KG1 (cell line): Measurements from ENCODE around the gene RNFT2.

Experiments
- DNase-seq: peaks from one replicate; lab custom pipeline; 2025; lab: John Stamatoyannopoulos, UW

Gene RNFT2

DNA sequence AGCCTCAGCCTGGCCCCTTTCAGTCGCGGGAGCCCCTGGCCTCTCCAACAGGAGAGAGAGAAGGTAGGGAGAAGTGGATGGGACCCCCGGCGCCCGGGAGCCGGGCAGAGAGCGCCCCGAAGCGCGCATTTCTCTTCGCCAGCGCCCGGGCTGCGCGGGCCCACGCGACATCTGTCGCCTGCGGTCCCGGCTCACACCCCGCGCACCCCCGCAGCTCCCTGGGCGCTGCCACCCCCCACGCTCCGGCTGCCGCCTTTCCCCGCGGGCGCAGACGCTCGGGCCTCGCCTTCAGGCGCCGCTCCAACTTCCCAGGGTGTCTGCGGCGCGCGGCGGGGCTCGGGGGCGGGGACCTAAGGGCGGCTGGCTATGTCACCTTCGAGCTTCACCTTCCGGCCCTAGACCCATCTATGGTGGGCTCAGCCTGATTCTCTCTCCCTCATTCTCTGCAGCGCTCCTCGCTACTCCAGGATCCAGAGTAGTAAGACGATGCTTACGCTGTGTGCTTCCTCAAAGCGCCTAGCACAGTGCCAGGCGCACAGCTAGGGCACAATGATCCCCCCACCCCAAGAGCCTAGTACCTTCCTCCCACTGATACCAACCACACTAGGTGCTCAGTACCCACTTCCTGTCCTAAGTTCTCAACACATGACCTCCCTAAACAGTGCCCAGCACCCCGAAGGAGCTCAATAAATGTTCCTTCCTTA lies 141.5 kb downstream of the RNFT2 start:
- no peak for DNase-seq

DNA sequence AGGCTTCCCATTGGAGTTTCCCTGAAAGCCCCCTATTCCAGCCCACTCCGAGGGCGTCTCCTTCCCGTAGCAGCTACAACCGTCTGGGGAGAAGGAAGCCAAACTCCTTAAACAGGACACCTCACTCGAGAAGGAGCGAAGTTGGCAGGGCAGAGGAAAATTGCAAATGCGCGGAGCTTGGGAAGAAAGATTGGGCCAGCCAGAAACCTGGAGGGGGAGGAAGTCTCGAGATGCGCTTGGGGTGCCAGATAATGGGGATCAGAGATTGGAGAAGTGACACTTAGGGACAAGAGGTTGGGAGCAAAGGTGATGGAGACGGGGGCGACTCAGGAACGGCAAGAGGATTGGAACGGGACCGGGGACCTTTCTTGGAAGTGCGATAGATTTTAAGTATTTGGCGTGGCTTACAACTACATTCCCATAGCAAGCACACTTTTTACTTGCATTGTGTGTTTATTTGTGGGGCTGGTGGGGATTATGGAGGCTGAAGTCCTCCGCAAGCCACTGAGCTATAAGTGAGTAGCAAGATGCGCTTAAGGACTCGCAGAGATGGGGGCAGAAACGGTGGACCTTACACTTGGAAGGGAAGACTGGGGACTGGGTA lies 142.2 kb downstream of the RNFT2 start:
- DNase-seq = no peak

DNA sequence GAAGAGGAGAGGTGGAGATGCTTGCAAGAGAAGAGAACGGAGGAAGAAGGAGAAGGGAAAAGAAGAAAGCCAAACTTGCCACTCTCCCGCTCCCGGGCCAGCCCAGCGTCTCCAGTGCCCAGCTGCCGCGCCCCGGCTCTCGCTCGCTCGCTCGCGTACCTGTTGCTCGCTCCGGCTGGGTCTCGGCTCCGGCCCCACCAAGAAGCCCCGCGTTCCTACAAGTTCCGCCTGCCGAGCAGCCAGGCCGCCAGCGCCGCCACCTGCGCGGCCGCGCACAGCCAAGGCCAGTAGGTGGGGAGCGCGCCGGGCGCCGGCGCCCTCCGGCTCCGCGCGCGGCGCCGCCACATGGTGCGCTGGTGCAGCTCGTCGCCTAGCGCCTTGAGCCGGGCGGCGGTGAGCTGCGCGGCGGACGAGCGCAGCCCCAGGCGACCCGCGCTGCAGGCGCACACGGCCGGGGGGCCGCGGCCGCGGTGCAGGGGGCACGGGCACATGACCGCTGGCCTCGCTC lies 142.8 kb downstream of the RNFT2 start:
- no peak for DNase-seq

DNA sequence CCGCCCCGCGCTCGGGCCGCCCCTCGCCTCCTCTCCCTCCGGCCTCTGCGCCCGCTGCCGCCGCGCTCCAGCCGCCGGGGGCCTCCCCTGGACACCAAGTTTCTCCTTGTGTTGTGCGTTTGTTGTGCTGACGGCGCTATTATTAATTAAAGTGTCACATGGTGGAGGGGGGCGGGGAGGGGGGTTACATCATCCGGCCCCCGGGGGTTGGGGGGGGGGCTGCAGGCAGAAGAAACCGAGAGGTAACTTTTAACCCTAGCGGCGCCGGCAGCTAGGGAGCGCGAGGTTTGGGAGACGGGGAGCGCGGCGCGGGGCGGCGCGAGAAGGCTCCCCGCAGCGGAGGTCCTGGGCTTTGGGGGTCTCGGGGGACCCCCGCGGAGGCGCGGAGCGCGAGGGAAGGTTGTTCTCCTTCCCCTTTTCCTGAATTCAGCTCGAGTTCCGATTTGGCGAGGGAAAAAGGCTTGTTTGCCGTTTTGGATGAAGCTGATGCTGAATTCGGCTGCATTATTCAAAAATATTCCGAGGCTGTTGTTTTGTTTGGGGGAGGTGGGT lies 143.3 kb downstream of the RNFT2 start, which contains the start of gene HRK:
Gene HRK (minus strand): TSS at position 117 of the 552 bp plus-strand sequence. CDS start 134 bp downstream, outside the sequence.
- DNase-seq = no peak

DNA sequence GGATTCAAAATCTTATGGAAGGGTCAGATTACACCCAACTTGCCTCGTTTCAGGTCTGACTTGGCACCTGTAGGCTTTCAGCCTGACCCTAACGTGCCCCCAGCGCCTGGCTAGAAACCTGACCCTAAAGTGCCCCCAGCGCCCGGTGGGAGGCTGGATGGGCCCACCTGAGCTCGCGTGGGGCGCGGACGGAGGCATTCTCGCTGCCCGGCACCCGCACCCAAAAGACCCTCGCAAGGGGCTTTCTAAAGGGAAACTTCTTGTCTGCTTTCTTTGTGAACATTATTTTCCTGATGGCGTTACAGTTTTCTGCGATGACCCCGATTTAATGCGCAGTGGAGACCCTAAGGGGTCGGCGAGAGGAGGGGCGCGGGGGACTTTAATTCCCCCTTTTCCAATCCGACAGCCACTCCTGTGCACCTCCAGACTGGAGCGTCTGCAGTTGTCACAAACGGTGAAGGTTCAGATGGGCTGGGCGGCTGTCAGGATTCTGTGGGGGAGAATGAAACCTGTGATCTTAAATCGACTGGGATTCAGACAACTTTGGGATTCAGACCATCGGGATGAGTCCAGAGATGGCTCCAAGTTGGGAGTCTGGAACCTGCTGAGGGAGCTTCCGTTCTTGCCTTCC lies 143.9 kb downstream of the RNFT2 start:
- no peak for DNase-seq

DNA sequence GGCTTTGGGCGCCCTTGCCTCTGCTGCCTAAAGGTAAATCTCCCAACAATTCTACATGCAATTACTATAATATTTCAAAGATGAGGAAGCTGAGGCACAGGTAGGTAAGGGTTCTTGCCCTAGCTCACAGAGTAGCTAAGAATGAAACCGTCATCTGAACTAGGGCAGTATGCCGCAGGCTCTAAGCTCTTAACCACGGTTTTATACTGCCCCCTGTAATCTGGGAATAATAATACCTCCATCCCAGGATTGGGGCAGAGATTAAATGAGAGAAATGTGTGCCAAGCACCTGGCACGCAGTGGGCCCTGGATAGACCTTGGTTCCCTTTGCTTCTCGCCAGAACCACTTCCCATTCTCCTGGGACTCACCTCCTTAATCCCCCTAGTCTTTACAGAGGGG lies 144.6 kb downstream of the RNFT2 start:
- DNase-seq = no peak

DNA sequence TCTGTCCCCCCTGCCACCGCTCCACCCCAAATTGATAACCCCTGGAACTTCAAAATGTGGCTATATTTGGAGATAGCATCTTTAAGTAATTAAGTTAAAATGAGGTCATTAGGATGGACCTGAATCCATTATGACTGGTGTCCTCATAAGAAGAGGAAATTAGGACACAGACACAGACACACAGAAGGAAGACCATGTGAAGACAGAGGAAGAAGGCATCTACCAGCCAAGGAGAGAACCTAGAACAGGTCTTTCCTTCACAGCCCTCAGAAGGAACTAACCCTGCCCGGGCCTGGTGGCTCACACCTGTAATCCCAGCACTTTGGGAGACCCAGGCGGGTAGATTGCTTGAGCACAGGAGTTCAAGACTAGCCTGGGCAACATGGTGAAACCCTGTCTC lies 146.8 kb downstream of the RNFT2 start:
- DNase-seq = no peak

DNA sequence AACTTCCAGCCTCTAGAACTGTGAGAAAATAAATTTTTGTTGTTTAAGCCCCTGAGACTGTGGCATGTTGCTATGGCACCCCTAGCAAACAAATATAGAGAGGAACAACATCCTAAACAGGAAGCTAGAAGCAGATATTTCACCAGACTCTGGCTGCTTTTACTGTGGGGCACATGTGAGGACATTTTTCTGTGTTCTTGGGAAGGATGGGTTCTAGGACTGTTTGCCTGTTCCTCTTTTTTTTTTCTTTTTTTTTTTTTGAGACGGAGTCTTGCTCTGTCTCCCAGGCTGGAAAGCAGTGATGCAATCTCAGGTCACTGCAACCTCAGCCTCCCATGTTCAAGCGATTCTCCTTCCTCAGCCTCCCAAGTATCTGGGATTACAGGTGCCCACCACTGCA lies 147.4 kb downstream of the RNFT2 start:
- DNase-seq = no peak

DNA sequence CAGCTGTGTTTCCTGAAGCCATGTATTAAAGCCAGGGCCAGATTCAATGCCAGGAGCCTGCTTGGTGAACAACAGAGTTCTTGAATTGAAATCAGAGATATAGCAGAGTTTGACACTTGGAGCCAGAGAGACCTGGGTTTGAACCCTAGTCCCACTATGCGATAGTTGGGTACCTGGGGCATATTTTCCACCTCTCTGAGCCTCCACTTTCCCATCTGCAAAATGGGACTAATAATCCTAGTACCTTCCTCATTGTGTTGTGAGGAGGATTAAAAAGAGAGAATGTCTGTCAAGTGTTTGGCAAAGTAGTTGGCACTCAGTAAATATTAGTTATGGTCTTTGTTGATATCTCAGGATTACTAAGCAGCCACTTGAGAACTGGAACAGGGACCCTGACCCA lies 149.1 kb downstream of the RNFT2 start:
- DNase-seq = no peak

DNA sequence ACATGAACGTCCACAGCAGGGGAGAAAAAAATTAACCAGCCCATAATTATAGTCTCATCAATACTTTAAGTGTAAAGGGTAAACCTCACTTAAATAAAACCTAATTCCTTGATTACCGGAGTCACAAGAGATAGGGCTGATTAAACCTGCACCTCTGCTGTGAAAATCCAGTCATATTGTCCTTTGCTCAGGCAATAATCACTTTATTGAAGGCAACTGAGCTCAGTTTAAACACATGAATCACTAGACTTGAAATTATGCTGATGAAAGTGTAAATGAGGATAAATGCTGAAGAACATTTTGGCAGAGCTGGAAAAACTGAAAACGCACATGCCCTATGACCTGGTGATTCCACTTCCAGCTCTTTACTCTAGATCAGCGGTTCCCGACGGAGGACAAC lies 149.8 kb downstream of the RNFT2 start:
- DNase-seq = no peak

DNA sequence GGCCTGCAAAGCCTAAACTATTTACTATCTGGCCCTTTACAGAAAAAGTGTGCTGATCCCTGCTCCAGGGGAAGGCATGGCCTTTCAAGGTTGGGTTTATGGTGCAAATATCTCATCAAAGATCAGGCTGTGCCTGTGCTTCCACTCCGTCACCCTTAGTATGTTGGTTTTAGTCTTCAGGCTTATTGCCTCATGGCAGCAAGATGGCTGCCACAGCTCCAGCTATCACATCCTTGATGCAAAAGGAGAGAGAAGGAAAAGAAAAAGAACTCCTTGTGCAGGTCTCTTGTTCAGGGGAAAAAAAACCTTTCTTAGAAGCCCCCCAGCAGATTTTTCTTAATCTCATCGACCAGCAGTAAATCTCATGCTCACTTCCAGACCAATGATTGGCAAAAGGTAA lies 152.2 kb downstream of the RNFT2 start:
- no peak for DNase-seq

DNA sequence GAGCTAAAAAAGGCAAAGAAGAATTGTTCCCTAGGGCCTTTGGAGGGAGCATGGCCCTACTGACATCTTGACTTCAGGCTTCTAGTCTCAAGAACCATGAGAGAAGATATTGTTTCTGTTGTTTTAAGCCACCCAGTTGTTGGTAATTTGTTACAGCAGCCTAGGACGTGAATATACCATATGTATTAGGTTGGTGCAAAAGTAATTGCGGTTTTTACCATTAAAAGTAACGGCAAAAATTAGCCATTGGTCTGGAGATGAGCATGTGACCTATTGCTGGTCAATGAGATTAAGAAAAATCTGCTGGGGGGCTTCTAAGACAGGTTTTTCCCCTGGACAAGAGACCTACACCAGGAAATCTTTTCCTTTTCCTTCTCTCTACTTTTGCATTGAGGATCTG lies 152.9 kb downstream of the RNFT2 start:
- DNase-seq = no peak

DNA sequence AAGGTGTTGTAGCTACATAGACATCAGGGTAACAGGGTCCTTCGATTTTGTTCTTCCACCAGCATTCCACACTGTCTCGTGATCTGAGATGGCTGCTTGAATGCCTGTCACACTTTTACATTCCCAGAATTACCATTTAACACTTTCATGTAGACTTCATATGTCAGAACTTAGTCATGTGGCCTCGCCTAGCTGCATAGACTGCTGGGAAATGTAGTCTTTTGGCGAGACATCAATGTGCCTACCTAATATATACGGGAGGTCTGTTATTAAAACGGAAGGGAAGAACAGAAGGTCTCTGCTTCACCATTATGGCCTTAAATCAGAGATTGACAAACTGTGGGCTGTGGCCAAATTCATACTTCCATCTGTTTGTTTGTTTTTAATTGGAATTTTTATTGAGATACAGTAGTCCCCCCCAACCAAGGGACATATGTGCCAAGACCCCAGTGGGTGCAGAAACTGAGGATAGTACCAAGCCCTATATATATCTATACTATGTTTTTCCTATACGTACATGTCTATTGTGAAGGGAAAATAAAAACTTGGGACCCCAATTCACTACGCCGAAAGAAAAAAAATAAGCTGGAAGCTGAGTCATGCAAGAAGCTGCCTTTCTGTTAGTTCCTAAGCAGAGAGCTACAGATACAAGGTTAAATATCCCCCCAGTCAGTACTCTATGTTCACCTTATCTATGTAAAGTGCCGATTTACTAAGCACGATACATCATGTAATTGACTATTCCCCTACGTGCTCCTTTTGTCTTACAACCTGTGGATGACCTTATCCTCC lies 154.4 kb downstream of the RNFT2 start:
- DNase-seq = no peak

DNA sequence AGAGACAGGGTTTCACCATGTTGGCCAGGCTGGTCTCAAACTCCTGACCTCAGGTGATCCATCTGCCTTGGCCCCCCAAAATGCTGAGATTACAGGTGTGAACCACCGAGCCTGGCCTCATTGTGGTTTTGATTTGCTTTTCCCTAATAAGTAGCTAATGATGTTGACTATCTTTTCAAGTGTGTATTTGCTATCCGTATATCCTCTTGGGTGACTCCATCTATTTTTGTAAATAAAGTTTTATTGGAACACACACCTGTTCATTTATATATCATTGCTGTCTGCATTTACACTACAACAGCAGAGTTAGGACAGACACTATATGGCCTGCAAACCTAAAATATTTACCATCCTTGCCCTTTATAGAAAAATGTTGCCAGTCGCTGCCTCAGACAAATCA lies 156.8 kb downstream of the RNFT2 start:
- DNase-seq = no peak

DNA sequence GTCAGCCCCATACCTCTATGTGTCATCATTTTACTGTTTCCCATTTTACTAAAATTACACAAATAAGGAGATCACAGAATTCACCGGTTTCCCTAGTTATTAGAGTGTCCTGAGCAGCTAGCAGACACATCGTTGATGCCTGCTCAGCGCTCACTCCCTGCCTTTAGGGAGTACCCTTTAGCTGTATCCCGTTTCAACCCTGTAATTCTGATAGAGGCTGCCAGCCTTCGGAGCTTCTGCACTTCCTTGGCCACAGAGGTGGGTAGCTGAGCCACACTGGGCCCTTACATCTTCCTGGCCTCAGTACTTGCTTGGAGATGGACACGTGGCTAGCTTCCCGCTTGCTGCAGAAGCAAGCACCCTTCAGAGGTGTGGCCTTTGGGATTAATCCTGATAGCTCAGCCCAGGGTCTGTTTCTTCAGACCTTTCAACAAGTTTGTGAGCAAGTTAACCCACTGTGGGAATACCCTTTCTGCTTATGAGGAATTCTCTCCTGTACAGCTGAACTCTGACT lies 158.4 kb downstream of the RNFT2 start:
- no peak for DNase-seq

DNA sequence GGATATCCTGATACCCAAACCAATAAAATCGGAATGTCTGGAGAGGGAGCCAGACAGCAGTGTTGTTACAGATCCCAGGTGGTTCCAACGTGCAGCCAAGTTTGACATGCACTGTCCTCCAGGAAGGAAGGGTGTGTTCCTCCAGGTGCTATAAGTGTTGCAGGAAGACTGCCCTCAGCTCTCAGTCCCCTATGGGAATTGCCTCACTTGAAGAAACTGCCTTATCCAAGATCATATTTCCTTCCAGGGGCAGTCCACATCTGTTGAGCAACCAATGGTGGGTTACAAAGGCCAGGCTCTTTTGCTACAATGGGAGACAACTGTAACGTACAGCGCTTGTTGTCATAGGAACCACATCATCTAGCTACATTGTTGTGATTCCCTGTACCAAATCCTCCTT lies 159.4 kb downstream of the RNFT2 start:
- no peak for DNase-seq

DNA sequence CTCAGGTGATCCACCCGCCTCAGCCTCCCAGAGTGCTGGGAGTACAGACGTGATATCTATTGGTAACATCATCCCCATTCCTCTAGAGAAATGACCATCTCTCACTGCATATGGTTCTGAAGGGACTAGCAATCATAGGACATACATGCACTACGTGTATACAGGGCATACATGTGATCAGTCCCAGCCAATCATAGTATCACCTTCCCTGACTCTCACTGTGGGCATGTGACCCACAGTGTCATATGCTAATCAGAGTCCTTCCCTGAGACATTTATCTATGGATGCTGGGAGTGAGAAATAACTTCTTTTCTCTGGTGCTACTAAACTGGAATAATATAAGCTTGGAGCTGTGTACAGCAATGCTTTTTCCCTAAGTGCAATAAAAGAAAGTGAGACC lies 160.6 kb downstream of the RNFT2 start:
- no peak for DNase-seq

DNA sequence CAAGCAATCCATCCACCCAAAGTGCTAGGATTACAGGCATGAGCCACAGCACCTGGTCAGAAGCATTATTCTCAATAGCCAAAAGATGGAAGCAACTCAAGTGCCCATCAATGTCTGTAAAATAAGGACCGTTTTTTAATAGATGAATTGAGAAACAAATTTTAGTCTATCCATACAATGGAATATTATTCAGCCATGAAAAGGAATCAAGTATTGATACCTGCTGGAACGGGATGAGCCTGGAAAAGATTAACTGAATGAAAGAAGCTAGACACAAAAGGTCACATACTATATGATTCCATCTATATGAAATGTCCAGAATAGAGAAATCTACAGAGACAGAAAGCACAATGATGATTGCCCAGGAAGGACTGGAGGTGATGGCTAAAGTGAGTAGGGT lies 163.5 kb downstream of the RNFT2 start:
- no peak for DNase-seq
